HEK293 (cell line): ENCODE data around the gene SUMF1.

Experiments
- CTCF ChIA-PET: fragments of 350-600 bp; formaldehyde crosslinking; extraction: SDS; loops from one replicate; lab custom pipeline; 2021; ENCODE audit warnings: antibody characterized with exemption; lab: Yijun Ruan, JAX
- POLR2A ChIA-PET: fragments of 300-600 bp; formaldehyde crosslinking; extraction: SDS; loops from one replicate; lab custom pipeline; 2020; ENCODE audit warnings: antibody characterized with exemption, inconsistent platforms; lab: Yijun Ruan, JAX
- H3K27ac ChIP-seq: fragments of 200-500 bp; sonication (Bioruptor generic); 2 replicates; pipeline ENCODE4 v1.5.1; 2014; ENCODE audit warnings: low read depth, low read length, control low read depth, inconsistent platforms; ENCODE audit errors: extremely low read depth
- H3K36me3 ChIP-seq, 2 experiments: fragments of 200-500 bp in 1 of 2; sonication (Bioruptor generic) in 1 of 2; 1 replicate in 1 of 2; 2 replicates in 1 of 2; pipeline ENCODE4 v1.5.1; 2014 to 2017; ENCODE audit warnings: inconsistent platforms in 2 of 2, low read length in 2 of 2; ENCODE audit not compliant: control insufficient read depth in 2 of 2, insufficient read depth in 1 of 2
- H3K4me1 ChIP-seq: fragments of 200-500 bp; sonication (Bioruptor generic); 2 replicates; pipeline ENCODE4 v1.5.1; 2014; ENCODE audit warnings: mild to moderate bottlenecking, low read length, inconsistent platforms; ENCODE audit not compliant: control insufficient read depth, insufficient read depth
- H3K4me3 ChIP-seq: 2 replicates; pipeline ENCODE4 v1.5.1; 2011; ENCODE audit warnings: low read depth, mild to moderate bottlenecking, control low read depth, low read length, moderate library complexity
- H3K9me3 ChIP-seq: fragments of 200-500 bp; sonication (Bioruptor generic); 2 replicates; pipeline ENCODE4 v1.5.1; 2014; ENCODE audit warnings: low read depth, low read length, inconsistent platforms; ENCODE audit not compliant: control insufficient read depth, insufficient read depth
- GFI1B ChIP-seq: fragments of 450-650 bp; formaldehyde crosslinking; IDR thresholded peaks from 2 replicates; pipeline ENCODE4 v1.5.1; 2016; ENCODE audit warnings: missing biosample characterization, missing genetic modification characterization
- OVOL3 ChIP-seq: fragments of 450-650 bp; formaldehyde crosslinking; IDR thresholded peaks from 2 replicates; pipeline ENCODE4 v1.5.1; 2016; ENCODE audit warnings: missing biosample characterization, missing genetic modification characterization
- RBAK ChIP-seq: fragments of 450-650 bp; formaldehyde crosslinking; IDR thresholded peaks from 2 replicates; pipeline ENCODE4 v1.5.1; 2016; ENCODE audit warnings: missing biosample characterization, missing genetic modification characterization
- REPIN1 ChIP-seq: fragments of 450-650 bp; formaldehyde crosslinking; IDR thresholded peaks from 2 replicates; pipeline ENCODE4 v1.5.1; 2017; ENCODE audit warnings: missing biosample characterization, missing genetic modification characterization, low read depth
- ZEB2 ChIP-seq: fragments of 450-650 bp; formaldehyde crosslinking; IDR thresholded peaks from 2 replicates; pipeline ENCODE4 v1.5.1; 2016; ENCODE audit warnings: missing biosample characterization, missing genetic modification characterization
- ZFP3 ChIP-seq: fragments of 450-650 bp; formaldehyde crosslinking; IDR thresholded peaks from 2 replicates; pipeline ENCODE4 v1.5.1; 2016; ENCODE audit warnings: low read depth, missing biosample characterization, missing genetic modification characterization
- ZFP69B ChIP-seq: fragments of 450-650 bp; formaldehyde crosslinking; IDR thresholded peaks from 2 replicates; pipeline ENCODE4 v1.5.1; 2016; ENCODE audit warnings: missing biosample characterization, missing genetic modification characterization
- ZNF121 ChIP-seq: fragments of 450-650 bp; formaldehyde crosslinking; IDR thresholded peaks from 2 replicates; pipeline ENCODE4 v1.5.1; 2016; ENCODE audit warnings: missing biosample characterization, missing genetic modification characterization
- ZNF132 ChIP-seq: fragments of 450-650 bp; formaldehyde crosslinking; IDR thresholded peaks from 2 replicates; pipeline ENCODE4 v1.5.1; 2017; ENCODE audit warnings: missing biosample characterization, missing genetic modification characterization, borderline replicate concordance
- ZNF169 ChIP-seq: fragments of 450-650 bp; formaldehyde crosslinking; IDR thresholded peaks from 2 replicates; pipeline ENCODE4 v1.5.1; 2016; ENCODE audit warnings: missing biosample characterization, missing genetic modification characterization
- ZNF292 ChIP-seq: fragments of 450-650 bp; formaldehyde crosslinking; IDR thresholded peaks from 2 replicates; pipeline ENCODE4 v1.5.1; 2016; ENCODE audit warnings: low read depth, missing biosample characterization, missing genetic modification characterization, borderline replicate concordance
- ZNF621 ChIP-seq: fragments of 450-650 bp; formaldehyde crosslinking; IDR thresholded peaks from 2 replicates; pipeline ENCODE4 v1.5.1; 2017; ENCODE audit warnings: missing biosample characterization, missing genetic modification characterization
- ZNF626 ChIP-seq: fragments of 450-650 bp; sonication (Bioruptor Pico); formaldehyde crosslinking; IDR thresholded peaks from 2 replicates; pipeline ENCODE4 v1.5.1; 2018; ENCODE audit warnings: missing biosample characterization, missing genetic modification characterization, inconsistent platforms
- ZNF654 ChIP-seq: fragments of 450-650 bp; formaldehyde crosslinking; IDR thresholded peaks from 2 replicates; pipeline ENCODE4 v1.5.1; 2016; ENCODE audit warnings: low read depth, missing biosample characterization, missing genetic modification characterization
- ZNF658 ChIP-seq: fragments of 450-650 bp; formaldehyde crosslinking; IDR thresholded peaks from 2 replicates; pipeline ENCODE4; 2016; ENCODE audit warnings: missing biosample characterization, missing genetic modification characterization
- ZNF830 ChIP-seq: fragments of 450-650 bp; IDR thresholded peaks from 2 replicates; pipeline ENCODE4 v1.5.0; 2018; ENCODE audit warnings: missing biosample characterization, missing genetic modification characterization, low read depth, mild to moderate bottlenecking, moderate library complexity
- ZNF837 ChIP-seq: fragments of 450-650 bp; formaldehyde crosslinking; IDR thresholded peaks from 2 replicates; pipeline ENCODE4 v1.5.1; 2016; ENCODE audit warnings: missing biosample characterization, missing genetic modification characterization
- ZSCAN23 ChIP-seq: fragments of 450-650 bp; formaldehyde crosslinking; IDR thresholded peaks from 2 replicates; pipeline ENCODE4 v1.5.1; 2016; ENCODE audit warnings: missing biosample characterization, missing genetic modification characterization
- ZSCAN30 ChIP-seq: fragments of 450-650 bp; IDR thresholded peaks from 2 replicates; pipeline ENCODE4 v1.5.1; 2018; ENCODE audit warnings: missing biosample characterization, mild to moderate bottlenecking, missing genetic modification characterization, moderate library complexity
- TF ChIP-seq, protein P1 (sequence below): IDR thresholded peaks from 2 replicates; pipeline ENCODE4 v1.6.1; 2011; ENCODE audit warnings: mild to moderate bottlenecking, low read depth, low read length, borderline replicate concordance
- TF ChIP-seq, protein P2 (sequence below): fragments of 450-650 bp; formaldehyde crosslinking; IDR thresholded peaks from 2 replicates; pipeline ENCODE4 v1.5.1; 2017; ENCODE audit warnings: missing biosample characterization, mild to moderate bottlenecking, missing genetic modification characterization, moderate library complexity
- TF ChIP-seq, protein P3 (sequence below): fragments of 450-650 bp; formaldehyde crosslinking; IDR thresholded peaks from 2 replicates; pipeline ENCODE4 v1.5.1; 2016; ENCODE audit warnings: missing biosample characterization, missing genetic modification characterization, borderline replicate concordance
- TF ChIP-seq, protein P4 (sequence below): fragments of 450-650 bp; formaldehyde crosslinking; IDR thresholded peaks from 2 replicates; pipeline ENCODE4 v1.5.1; 2016; ENCODE audit warnings: missing biosample characterization, missing genetic modification characterization
- TF ChIP-seq, protein P5 (sequence below): fragments of 450-650 bp; formaldehyde crosslinking; IDR thresholded peaks from 2 replicates; pipeline ENCODE4 v1.5.1; 2016; ENCODE audit warnings: missing biosample characterization, missing genetic modification characterization, borderline replicate concordance

The SUMF1 gene

DNA sequence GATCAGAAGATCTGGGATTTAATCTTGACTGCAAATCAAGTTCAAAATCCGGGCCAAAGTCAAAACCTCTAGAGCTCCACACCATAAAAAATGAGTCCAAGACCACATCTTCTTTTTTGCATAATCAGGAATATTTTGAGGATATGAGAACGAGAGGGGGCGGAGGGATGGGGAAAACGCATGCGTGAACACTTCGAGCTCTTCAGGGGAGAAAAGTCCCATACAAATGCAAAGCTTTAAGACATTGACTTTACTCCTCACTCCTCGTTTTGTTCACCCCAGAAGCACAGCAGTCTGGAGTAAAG, 68.2 kb downstream of the SUMF1 start (continued):
- TF ChIP-seq ZNF626 (tag by site-specific recombination) (no peak), ZNF132 (tag by site-specific recombination) (no peak), ZNF658 (tag by site-specific recombination) (no peak), ZFP3 (tag by site-specific recombination) (no peak), ZNF830 (no peak), ZNF837 (tag by site-specific recombination) (no peak)
- TF ChIP-seq, protein P1, sequence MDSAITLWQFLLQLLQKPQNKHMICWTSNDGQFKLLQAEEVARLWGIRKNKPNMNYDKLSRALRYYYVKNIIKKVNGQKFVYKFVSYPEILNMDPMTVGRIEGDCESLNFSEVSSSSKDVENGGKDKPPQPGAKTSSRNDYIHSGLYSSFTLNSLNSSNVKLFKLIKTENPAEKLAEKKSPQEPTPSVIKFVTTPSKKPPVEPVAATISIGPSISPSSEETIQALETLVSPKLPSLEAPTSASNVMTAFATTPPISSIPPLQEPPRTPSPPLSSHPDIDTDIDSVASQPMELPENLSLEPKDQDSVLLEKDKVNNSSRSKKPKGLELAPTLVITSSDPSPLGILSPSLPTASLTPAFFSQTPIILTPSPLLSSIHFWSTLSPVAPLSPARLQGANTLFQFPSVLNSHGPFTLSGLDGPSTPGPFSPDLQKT, result no peak
- TF ChIP-seq, all 188 proteins: peak for 0

DNA sequence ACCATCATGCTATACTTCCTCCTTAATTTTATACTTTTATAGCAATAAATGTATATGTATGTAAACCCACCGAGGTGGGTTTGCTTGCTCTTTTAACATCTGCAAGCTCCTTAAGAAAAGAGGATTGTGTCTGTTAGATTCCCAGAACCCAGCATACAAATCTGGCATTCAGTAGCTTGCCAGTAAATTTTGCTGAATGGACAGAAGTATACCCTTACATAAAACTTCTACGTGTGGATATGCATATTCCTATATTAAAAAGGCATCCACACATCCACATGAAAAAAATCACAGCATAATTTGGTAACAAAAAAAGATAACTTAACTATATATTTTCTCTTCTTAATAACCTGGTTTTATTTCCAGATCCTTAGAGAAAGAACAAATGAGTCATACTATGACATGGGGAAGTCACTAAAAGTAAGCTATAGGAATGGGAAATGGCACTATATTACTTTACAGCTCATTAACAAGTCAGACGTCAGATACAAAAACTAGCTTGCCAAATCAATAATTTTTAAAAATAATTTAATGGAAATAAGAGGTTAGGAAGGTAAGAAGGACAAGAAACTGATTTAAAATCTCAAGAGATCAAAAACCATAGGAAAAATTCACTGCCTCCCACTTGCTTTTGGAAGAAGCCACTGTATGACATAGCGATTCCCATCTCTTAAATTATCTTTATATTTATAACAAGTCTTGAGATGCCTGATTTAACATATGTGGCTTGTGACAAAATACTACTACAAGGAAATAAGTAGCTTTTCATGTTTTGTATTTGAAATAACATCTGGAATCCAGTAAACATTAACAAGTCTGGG, 68.7 kb downstream of the SUMF1 start:
- ChIA-PET POLR2A (interaction anchor here (0.6 kb wide), 1 partner anchor 23 kb away, joined by 5 read pairs; no protein-coding TSS in a partner anchor), CTCF (interaction anchor here (0.5 to 1.4 kb wide), 5 partner anchors 11 to 121 kb away, joined by 3 to 5 read pairs (median 4); no protein-coding TSS in a partner anchor)
- H3K27ac ChIP-seq, result no peak overlapping the region
- no peaks in the 10 kb centered on the region for H3K4me1 ChIP-seq
- no peaks in the 10 kb centered on the region for H3K36me3 ChIP-seq
- no peaks in the 10 kb centered on the region for H3K9me3 ChIP-seq
- H3K4me3 ChIP-seq, result no peak overlapping the region
- no peak for TF ChIP-seq ZFP69B (tag by site-specific recombination)
- TF ChIP-seq, protein P2, sequence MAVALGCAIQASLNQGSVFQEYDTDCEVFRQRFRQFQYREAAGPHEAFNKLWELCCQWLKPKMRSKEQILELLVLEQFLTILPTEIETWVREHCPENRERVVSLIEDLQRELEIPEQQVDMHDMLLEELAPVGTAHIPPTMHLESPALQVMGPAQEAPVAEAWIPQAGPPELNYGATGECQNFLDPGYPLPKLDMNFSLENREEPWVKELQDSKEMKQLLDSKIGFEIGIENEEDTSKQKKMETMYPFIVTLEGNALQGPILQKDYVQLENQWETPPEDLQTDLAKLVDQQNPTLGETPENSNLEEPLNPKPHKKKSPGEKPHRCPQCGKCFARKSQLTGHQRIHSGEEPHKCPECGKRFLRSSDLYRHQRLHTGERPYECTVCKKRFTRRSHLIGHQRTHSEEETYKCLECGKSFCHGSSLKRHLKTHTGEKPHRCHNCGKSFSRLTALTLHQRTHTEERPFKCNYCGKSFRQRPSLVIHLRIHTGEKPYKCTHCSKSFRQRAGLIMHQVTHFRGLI (tag by site-specific recombination), result no peak
- TF ChIP-seq, protein P3, sequence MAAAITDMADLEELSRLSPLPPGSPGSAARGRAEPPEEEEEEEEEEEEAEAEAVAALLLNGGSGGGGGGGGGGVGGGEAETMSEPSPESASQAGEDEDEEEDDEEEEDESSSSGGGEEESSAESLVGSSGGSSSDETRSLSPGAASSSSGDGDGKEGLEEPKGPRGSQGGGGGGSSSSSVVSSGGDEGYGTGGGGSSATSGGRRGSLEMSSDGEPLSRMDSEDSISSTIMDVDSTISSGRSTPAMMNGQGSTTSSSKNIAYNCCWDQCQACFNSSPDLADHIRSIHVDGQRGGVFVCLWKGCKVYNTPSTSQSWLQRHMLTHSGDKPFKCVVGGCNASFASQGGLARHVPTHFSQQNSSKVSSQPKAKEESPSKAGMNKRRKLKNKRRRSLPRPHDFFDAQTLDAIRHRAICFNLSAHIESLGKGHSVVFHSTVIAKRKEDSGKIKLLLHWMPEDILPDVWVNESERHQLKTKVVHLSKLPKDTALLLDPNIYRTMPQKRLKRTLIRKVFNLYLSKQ (tag by site-specific recombination), result no peak
- no peak for TF ChIP-seq RBAK (tag by site-specific recombination)
- no peak for TF ChIP-seq ZNF121
- TF ChIP-seq GFI1B (tag by site-specific recombination), result no peak
- no peak for TF ChIP-seq ZNF621 (tag by site-specific recombination)
- TF ChIP-seq, protein P4, sequence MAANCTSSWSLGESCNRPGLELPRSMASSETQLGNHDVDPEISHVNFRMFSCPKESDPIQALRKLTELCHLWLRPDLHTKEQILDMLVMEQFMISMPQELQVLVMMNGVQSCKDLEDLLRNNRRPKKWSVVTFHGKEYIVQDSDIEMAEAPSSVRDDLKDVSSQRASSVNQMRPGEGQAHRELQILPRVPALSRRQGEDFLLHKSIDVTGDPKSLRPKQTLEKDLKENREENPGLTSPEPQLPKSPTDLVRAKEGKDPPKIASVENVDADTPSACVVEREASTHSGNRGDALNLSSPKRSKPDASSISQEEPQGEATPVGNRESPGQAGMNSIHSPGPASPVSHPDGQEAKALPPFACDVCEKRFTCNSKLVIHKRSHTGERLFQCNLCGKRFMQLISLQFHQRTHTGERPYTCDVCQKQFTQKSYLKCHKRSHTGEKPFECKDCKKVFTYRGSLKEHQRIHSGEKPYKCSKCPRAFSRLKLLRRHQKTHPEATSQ, result no peak
- no peak for TF ChIP-seq REPIN1 (tag by site-specific recombination)
- TF ChIP-seq ZEB2 (tag by site-specific recombination), result no peak
- no peak for TF ChIP-seq ZSCAN30 (tag by site-specific recombination)
- TF ChIP-seq OVOL3 (tag by site-specific recombination), result no peak
- TF ChIP-seq ZSCAN23 (tag by site-specific recombination), result no peak
- TF ChIP-seq, protein P5, sequence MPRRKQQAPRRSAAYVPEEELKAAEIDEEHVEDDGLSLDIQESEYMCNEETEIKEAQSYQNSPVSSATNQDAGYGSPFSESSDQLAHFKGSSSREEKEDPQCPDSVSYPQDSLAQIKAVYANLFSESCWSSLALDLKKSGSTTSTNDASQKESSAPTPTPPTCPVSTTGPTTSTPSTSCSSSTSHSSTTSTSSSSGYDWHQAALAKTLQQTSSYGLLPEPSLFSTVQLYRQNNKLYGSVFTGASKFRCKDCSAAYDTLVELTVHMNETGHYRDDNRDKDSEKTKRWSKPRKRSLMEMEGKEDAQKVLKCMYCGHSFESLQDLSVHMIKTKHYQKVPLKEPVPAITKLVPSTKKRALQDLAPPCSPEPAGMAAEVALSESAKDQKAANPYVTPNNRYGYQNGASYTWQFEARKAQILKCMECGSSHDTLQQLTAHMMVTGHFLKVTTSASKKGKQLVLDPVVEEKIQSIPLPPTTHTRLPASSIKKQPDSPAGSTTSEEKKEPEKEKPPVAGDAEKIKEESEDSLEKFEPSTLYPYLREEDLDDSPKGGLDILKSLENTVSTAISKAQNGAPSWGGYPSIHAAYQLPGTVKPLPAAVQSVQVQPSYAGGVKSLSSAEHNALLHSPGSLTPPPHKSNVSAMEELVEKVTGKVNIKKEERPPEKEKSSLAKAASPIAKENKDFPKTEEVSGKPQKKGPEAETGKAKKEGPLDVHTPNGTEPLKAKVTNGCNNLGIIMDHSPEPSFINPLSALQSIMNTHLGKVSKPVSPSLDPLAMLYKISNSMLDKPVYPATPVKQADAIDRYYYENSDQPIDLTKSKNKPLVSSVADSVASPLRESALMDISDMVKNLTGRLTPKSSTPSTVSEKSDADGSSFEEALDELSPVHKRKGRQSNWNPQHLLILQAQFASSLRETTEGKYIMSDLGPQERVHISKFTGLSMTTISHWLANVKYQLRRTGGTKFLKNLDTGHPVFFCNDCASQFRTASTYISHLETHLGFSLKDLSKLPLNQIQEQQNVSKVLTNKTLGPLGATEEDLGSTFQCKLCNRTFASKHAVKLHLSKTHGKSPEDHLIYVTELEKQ (tag by site-specific recombination), result no peak
- TF ChIP-seq ZNF654 (tag by site-specific recombination), result no peak
- no peak for TF ChIP-seq ZNF169 (tag by site-specific recombination)
- TF ChIP-seq ZNF292 (tag by site-specific recombination), result no peak
